Measurements from ENCODE around the gene BICRA. TPM values are rescaled to one million over a fixed set of nuclear protein-coding genes. Genes with fewer than 3 reads are reported as not detected.

The BICRA gene
- polyA plus RNA-seq, 3 donors, result 0.08 to 4.6 TPM; not detected in 1

GRCh38 chr19:47675271-47675670 is 66.3 kb downstream of the BICRA start:
- Histone ChIP-seq H4K20me1 (ENCODE audit: insufficient read depth, low read length) (peaks cover 42% of the 10 kb centered on the region), H3K4me1 (ENCODE audit: control insufficient read depth in 1 of 2, insufficient read depth in 2 of 2, low read length in 2 of 2) (no peaks in the 10 kb centered on the region), H3K4me3 (replicated peaks in 1 of 3; ENCODE audit: low read depth in 2 of 3, low read length in 3 of 3) (no peak overlapping the region), H3K79me2 (ENCODE audit: insufficient read depth, low read length) (peaks cover 6% of the 10 kb centered on the region), H3K36me3 (replicated peaks in 1 of 2; ENCODE audit: control insufficient read depth in 1 of 2, insufficient read depth in 2 of 2, low read length in 2 of 2) (peaks cover 41 to 90% of the 10 kb centered on the region in 2 donors), H3K9ac (ENCODE audit: insufficient read depth, low read length, poor library complexity, severe bottlenecking) (no peak overlapping the region), H2AFZ (ENCODE audit: insufficient read depth, low read depth, low read length, poor library complexity, severe bottlenecking) (no peak overlapping the region), H3K27ac (ENCODE audit: low read depth in 1 of 2, low read length in 2 of 2) (no peak overlapping the region), H3K9me3 (replicated peaks in 1 of 2; ENCODE audit: control insufficient read depth in 1 of 2, insufficient read depth in 1 of 2, low read length in 2 of 2) (no peaks in the 10 kb centered on the region), H3K27me3 (ENCODE audit: control insufficient read depth in 2 of 2, insufficient read depth in 2 of 2, low read length in 2 of 2) (no peaks in the 10 kb centered on the region), H3K4me2 (replicated peaks; ENCODE audit: extremely low read depth, low read length, poor library complexity, severe bottlenecking) (no peak overlapping the region)
- Mint-ChIP-seq H3K36me3 (peaks cover 52 to 83% of the 10 kb centered on the region in 2 donors), H3K4me3 (no peak overlapping the region), H3K4me1 (no peaks in the 10 kb centered on the region), H3K9me3 (peaks cover 0 to 2% (median 0%) of the 10 kb centered on the region in 7 donors), H3K27me3 (ENCODE audit: low read depth in 3 of 3) (peaks cover 0 to 1% (median 0%) of the 10 kb centered on the region in 3 donors), H3K27ac (peak overlapping the region in 2 of 7 donors; percentile 4 to 68)
- 100% methylated on average over 12 of the region's 12 CpGs for whole genome bisulfite sequencing (ENCODE audit: insufficient coverage)
- intact Hi-C loops (cut with micrococcal nuclease), result no loop called here
- TF ChIP-seq, protein P1, sequence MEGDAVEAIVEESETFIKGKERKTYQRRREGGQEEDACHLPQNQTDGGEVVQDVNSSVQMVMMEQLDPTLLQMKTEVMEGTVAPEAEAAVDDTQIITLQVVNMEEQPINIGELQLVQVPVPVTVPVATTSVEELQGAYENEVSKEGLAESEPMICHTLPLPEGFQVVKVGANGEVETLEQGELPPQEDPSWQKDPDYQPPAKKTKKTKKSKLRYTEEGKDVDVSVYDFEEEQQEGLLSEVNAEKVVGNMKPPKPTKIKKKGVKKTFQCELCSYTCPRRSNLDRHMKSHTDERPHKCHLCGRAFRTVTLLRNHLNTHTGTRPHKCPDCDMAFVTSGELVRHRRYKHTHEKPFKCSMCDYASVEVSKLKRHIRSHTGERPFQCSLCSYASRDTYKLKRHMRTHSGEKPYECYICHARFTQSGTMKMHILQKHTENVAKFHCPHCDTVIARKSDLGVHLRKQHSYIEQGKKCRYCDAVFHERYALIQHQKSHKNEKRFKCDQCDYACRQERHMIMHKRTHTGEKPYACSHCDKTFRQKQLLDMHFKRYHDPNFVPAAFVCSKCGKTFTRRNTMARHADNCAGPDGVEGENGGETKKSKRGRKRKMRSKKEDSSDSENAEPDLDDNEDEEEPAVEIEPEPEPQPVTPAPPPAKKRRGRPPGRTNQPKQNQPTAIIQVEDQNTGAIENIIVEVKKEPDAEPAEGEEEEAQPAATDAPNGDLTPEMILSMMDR (IDR thresholded peaks at IDR 0.05), result no peak
- no peak for DNase-seq

GRCh38 chr19:47675859-47676258 is 66.9 kb downstream of the BICRA start:
- Mint-ChIP-seq H3K4me3 (no peak overlapping the region), H3K36me3 (peaks cover 47 to 80% of the 10 kb centered on the region in 2 donors), H3K9me3 (peaks cover 0 to 2% (median 0%) of the 10 kb centered on the region in 7 donors), H3K27me3 (ENCODE audit: low read depth in 3 of 3) (peaks cover 0 to 1% (median 0%) of the 10 kb centered on the region in 3 donors), H3K27ac (peak overlapping the region in 3 of 7 donors; percentile 26 to 37 (median 32)), H3K4me1 (no peaks in the 10 kb centered on the region)
- intact Hi-C loops (cut with micrococcal nuclease), result no loop called here
- H3K9ac ChIP-seq (ENCODE audit: insufficient read depth, low read length, poor library complexity, severe bottlenecking), result no peak overlapping the region
- H4K20me1 ChIP-seq (ENCODE audit: insufficient read depth, low read length), result peaks cover 36% of the 10 kb centered on the region
- H3K4me2 ChIP-seq (replicated peaks; ENCODE audit: extremely low read depth, low read length, poor library complexity, severe bottlenecking), result no peak overlapping the region
- no peak overlapping the region for H2AFZ ChIP-seq (ENCODE audit: insufficient read depth, low read depth, low read length, poor library complexity, severe bottlenecking)
- H3K36me3 ChIP-seq (replicated peaks in 1 of 2; ENCODE audit: control insufficient read depth in 1 of 2, insufficient read depth in 2 of 2, low read length in 2 of 2), result peaks cover 39 to 90% of the 10 kb centered on the region in 2 donors
- no peaks in the 10 kb centered on the region for H3K4me1 ChIP-seq (ENCODE audit: control insufficient read depth in 1 of 2, insufficient read depth in 2 of 2, low read length in 2 of 2)
- no peak overlapping the region for H3K27ac ChIP-seq (ENCODE audit: low read depth in 1 of 2, low read length in 2 of 2)
- TF ChIP-seq, protein P1 (IDR thresholded peaks at IDR 0.05), result no peak
- no peaks in the 10 kb centered on the region for H3K9me3 ChIP-seq (replicated peaks in 1 of 2; ENCODE audit: control insufficient read depth in 1 of 2, insufficient read depth in 1 of 2, low read length in 2 of 2)
- H3K79me2 ChIP-seq (ENCODE audit: insufficient read depth, low read length), result peaks cover 6% of the 10 kb centered on the region
- no peak for DNase-seq
- H3K4me3 ChIP-seq (replicated peaks in 1 of 3; ENCODE audit: low read depth in 2 of 3, low read length in 3 of 3), result no peak overlapping the region
- WGBS (ENCODE audit: insufficient coverage), result 96% methylated on average over 7 of the region's 8 CpGs
- H3K27me3 ChIP-seq (ENCODE audit: control insufficient read depth in 2 of 2, insufficient read depth in 2 of 2, low read length in 2 of 2), result no peaks in the 10 kb centered on the region

Data from CD14-positive monocyte (primary cell).